SH-SY5Y (cell line): ENCODE measurements around the gene CSNK1G2.

Experiments
- GATA2 ChIP-seq: IDR thresholded peaks from 2 replicates; pipeline ENCODE4 v1.6.1; 2011; ENCODE audit warnings: mild to moderate bottlenecking, low read depth, low read length
- GATA3 ChIP-seq: IDR thresholded peaks from 2 replicates; pipeline ENCODE4 v1.6.1; 2011; ENCODE audit warnings: low read depth, mild to moderate bottlenecking, low read length, moderate library complexity

GRCh38 chr19:1935484-1936208 is 5.3 kb upstream of the CSNK1G2 start:
- no peak for TF ChIP-seq GATA3
- TF ChIP-seq GATA2 = no peak
